Stimulated activated CD8-positive, alpha-beta memory T cell treated with anti-CD3 and anti-CD28 coated beads, Interleukin-2, amount 100 ng/mL, for 48 hours (primary cell): ENCODE measurements around the gene PODXL2.
A peak's percentile ranks its signal among the peaks of the same experiment; 100 is the strongest.
"Not testable (repeated sequence)": the region's sequence is repeated elsewhere in the genome, so short reads cannot be mapped to it uniquely, and the experiment has no call there.

Experiments
- DNase-seq, 2 donors: peaks; one replicate each; pipeline ENCODE4 v3.0.0-alpha.2; 2020; ENCODE audit warnings: low read depth in 2 of 2

Gene PODXL2

GRCh38 chr3:127688416-127689265 lies 59.7 kb downstream of the PODXL2 start:
- no peak for DNase-seq

- no peak for DNase-seq
Measured at GRCh38 chr3:127689266-127689860, 60.4 kb downstream of the PODXL2 start.

- DNase-seq = no peak
Measured at GRCh38 chr3:127690106-127690505, 61.1 kb downstream of the PODXL2 start.

- no peak for DNase-seq
Measured at GRCh38 chr3:127690823-127691452, 62.0 kb downstream of the PODXL2 start.

- no peak for DNase-seq
Measured at GRCh38 chr3:127691489-127691888, 62.5 kb downstream of the PODXL2 start.

- no peak for DNase-seq
Measured at GRCh38 chr3:127691974-127692373, 63.0 kb downstream of the PODXL2 start.

- DNase-seq = no peak
Measured at GRCh38 chr3:127692501-127693335, 63.7 kb downstream of the PODXL2 start.

GRCh38 chr3:127693336-127693843 lies 64.4 kb downstream of the PODXL2 start:
- DNase-seq = no peak

GRCh38 chr3:127694467-127695215 lies 65.7 kb downstream of the PODXL2 start:
- DNase-seq = no peak

- DNase-seq = peak in 1 of 2 donors; percentile 32
Measured at GRCh38 chr3:127697551-127698240, 68.7 kb downstream of the PODXL2 start.

GRCh38 chr3:127698286-127698685 lies 69.3 kb downstream of the PODXL2 start:
- DNase-seq = no peak

GRCh38 chr3:127698691-127699415 lies 69.9 kb downstream of the PODXL2 start:
- no peak for DNase-seq

GRCh38 chr3:127699416-127700300 lies 70.7 kb downstream of the PODXL2 start:
- no peak for DNase-seq

GRCh38 chr3:127700406-127700805 lies 71.4 kb downstream of the PODXL2 start:
- DNase-seq = no peak

GRCh38 chr3:127701280-127701911 lies 72.4 kb downstream of the PODXL2 start:
- no peak for DNase-seq

GRCh38 chr3:127702151-127702578 lies 73.2 kb downstream of the PODXL2 start:
- DNase-seq = no peak

GRCh38 chr3:127704840-127705239 lies 75.9 kb downstream of the PODXL2 start:
- DNase-seq = not testable (repeated sequence)

GRCh38 chr3:127706312-127706711 lies 77.3 kb downstream of the PODXL2 start:
- no peak for DNase-seq
